ENCODE measurements around the gene FHIT. TPM values are rescaled to one million over a fixed set of nuclear protein-coding genes. Genes with fewer than 3 reads are reported as not detected.

Gene FHIT
- total and polyA plus RNA-seq, 2 of the 4 experiments (the other 2 are of a cell fraction) = 0.07 TPM; not detected in 1

DNA sequence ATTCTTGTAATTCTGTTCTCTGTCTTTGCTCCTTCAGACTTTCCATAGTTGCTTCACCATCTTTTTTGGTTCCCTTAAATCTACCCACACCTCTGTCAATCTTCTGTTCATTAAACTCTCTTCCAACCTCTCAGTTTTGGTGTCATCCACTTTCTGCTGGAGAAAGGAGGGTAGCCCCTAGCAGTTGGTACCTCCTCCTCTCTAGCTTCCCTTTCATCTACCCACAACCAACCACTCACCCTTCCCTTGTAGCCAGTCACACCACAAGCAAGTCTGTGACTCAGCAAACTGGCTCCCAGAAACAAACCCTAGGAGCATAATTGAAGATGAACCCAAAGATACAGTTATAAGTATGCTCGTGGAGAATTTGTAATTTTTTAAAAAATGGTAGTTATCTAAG, 318.6 kb downstream of the FHIT start:
- in situ Hi-C loops (cut with MboI; ENCODE audit: low sequenced_read_pairs) (no loop called here), dilution Hi-C loops (cut with HindIII; ENCODE audit: low sequenced_read_pairs, unreplicated experiment) (no loop called here), intact Hi-C loops (cut with micrococcal nuclease) (no loop called here)
- Histone ChIP-seq H3K14ac (replicated peaks; ENCODE audit: low read depth, low read length) (no peak overlapping the region), H2AK9ac (replicated peaks; ENCODE audit: low read depth, low read length, poor library complexity) (no peak overlapping the region), H3K9me3 (ENCODE audit: control insufficient read depth, insufficient read depth, low read length) (peaks cover 2% of the 10 kb centered on the region; the same call in 1 of the 2 replicates), H4K20me1 (ENCODE audit: insufficient read depth, low read length) (no peaks in the 10 kb centered on the region), H2BK15ac (ENCODE audit: low read depth, low read length) (no peak overlapping the region), H4K91ac (ENCODE audit: insufficient read depth, low read depth, low read length) (no peak overlapping the region), H3K79me1 (ENCODE audit: low read depth in 1 of 2, low read length in 2 of 2) (no peaks in the 10 kb centered on the region), H3K9me1 (ENCODE audit: insufficient read depth, low read length) (no peaks in the 10 kb centered on the region), H3K36me3 (ENCODE audit: control insufficient read depth, insufficient read depth, low read length) (no peaks in the 10 kb centered on the region), H4K5ac (ENCODE audit: low read depth, low read length) (no peak overlapping the region), H2AFZ (replicated peaks; ENCODE audit: low read length, poor library complexity) (no peak overlapping the region), H3K4ac (ENCODE audit: low read depth, low read length) (no peak overlapping the region), H2BK20ac (ENCODE audit: low read depth, low read length) (no peak overlapping the region), H3K27ac (ENCODE audit: insufficient read depth, low read length) (no peak overlapping the region), H3K9ac (ENCODE audit: low read depth, low read length) (no peak overlapping the region), H2BK120ac (ENCODE audit: low read depth, low read length) (no peak overlapping the region), H3K4me2 (ENCODE audit: low read depth, low read length) (no peak overlapping the region), H2AK5ac (ENCODE audit: low read depth, low read length) (no peak overlapping the region), H3K4me1 (ENCODE audit: control insufficient read depth, insufficient read depth, low read length) (no peaks in the 10 kb centered on the region), H3K56ac (ENCODE audit: extremely low read depth, insufficient read depth, low read length) (no peak overlapping the region), H3K23ac (ENCODE audit: low read depth, low read length) (no peak overlapping the region), H3K27me3 (ENCODE audit: control insufficient read depth, insufficient read depth, low read length) (no peaks in the 10 kb centered on the region), H3K4me3 (ENCODE audit: insufficient read depth, low read depth, low read length) (no peak overlapping the region), H4K8ac (ENCODE audit: low read depth in 2 of 2, low read length in 2 of 2) (no peak overlapping the region), H3K18ac (ENCODE audit: low read depth, low read length) (no peak overlapping the region), H2BK5ac (ENCODE audit: low read depth, low read length, poor library complexity, severe bottlenecking) (no peak overlapping the region)
- ChIA-PET POLR2A (ENCODE audit: unreplicated experiment) (no interaction called here), CTCF (no interaction called here)
- DNase-seq (no peak), ATAC-seq (ENCODE audit: low read depth) (no peak)
- BruUV-seq (replicated peaks) = no TSS peak
- TF ChIP-seq MXI1 (IDR thresholded peaks at IDR 0.05; ENCODE audit: borderline replicate concordance, low read depth, low read length) (no peak), NFE2L2 (IDR thresholded peaks at IDR 0.05; ENCODE audit: low read depth, low read length) (no peak), FOS (IDR thresholded peaks at IDR 0.05; ENCODE audit: low read depth, low read length) (no peak), USF2 (IDR thresholded peaks at IDR 0.05; ENCODE audit: low read depth, low read length) (no peak), CEBPB (IDR thresholded peaks at IDR 0.05; ENCODE audit: low read depth, low read length) (no peak), RFX5 (IDR thresholded peaks at IDR 0.05; ENCODE audit: low read depth, low read length) (no peak), CHD1 (IDR thresholded peaks at IDR 0.05; ENCODE audit: low read depth, low read length) (no peak), MAZ (IDR thresholded peaks at IDR 0.05; ENCODE audit: borderline replicate concordance, low read depth, low read length) (no peak), SMC3 (IDR thresholded peaks at IDR 0.05; ENCODE audit: low read depth, low read length) (no peak), RAD21 (IDR thresholded peaks at IDR 0.05; ENCODE audit: low read length) (no peak), RCOR1 (IDR thresholded peaks at IDR 0.05; ENCODE audit: insufficient replicate concordance, low read length) (no peak)
- TF ChIP-seq, protein P1, sequence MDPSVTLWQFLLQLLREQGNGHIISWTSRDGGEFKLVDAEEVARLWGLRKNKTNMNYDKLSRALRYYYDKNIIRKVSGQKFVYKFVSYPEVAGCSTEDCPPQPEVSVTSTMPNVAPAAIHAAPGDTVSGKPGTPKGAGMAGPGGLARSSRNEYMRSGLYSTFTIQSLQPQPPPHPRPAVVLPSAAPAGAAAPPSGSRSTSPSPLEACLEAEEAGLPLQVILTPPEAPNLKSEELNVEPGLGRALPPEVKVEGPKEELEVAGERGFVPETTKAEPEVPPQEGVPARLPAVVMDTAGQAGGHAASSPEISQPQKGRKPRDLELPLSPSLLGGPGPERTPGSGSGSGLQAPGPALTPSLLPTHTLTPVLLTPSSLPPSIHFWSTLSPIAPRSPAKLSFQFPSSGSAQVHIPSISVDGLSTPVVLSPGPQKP (IDR thresholded peaks at IDR 0.05; ENCODE audit: borderline replicate concordance, low read depth, low read length) = no peak
- TF ChIP-seq, protein P2, sequence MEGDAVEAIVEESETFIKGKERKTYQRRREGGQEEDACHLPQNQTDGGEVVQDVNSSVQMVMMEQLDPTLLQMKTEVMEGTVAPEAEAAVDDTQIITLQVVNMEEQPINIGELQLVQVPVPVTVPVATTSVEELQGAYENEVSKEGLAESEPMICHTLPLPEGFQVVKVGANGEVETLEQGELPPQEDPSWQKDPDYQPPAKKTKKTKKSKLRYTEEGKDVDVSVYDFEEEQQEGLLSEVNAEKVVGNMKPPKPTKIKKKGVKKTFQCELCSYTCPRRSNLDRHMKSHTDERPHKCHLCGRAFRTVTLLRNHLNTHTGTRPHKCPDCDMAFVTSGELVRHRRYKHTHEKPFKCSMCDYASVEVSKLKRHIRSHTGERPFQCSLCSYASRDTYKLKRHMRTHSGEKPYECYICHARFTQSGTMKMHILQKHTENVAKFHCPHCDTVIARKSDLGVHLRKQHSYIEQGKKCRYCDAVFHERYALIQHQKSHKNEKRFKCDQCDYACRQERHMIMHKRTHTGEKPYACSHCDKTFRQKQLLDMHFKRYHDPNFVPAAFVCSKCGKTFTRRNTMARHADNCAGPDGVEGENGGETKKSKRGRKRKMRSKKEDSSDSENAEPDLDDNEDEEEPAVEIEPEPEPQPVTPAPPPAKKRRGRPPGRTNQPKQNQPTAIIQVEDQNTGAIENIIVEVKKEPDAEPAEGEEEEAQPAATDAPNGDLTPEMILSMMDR (conservative IDR thresholded peaks at IDR 0.05; ENCODE audit: low read depth, low read length) = no peak
- WGBS, 2 experiments (ENCODE audit: extremely low coverage in 2 of 2, insufficient read length in 1 of 2) = no CpG with 5 or more reads among the region's 1 CpG
